GM12873 (cell line): Measurements from ENCODE around the gene REC114.

Experiments
- CTCF ChIP-seq: IDR thresholded peaks from 2 replicates; pipeline ENCODE4 v1.5.1; 2012; ENCODE audit warnings: low read depth, mild to moderate bottlenecking, moderate library complexity, low read length, control low read depth; ENCODE audit not compliant: insufficient read depth; ENCODE audit errors: missing control alignments

REC114 gene

DNA sequence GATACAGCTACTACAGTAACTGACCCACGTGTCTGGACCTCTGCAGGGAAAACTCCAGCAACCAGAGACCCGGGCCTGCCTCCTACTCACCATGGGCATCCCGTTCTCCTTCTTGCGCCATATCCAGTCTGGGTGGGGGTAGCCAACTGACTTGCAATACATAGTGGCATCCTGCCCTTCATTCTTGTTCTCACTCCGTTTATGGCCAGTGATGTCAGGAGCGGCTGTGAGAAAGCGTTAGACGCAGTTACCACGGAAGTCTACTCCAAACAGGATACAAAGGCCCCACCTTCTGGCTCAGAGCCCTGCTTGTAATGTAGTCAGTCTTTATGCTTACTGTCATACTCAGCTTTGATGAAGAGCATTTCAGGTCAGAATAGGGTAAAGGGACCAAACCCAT, 130.6 kb downstream of the REC114 start:
- TF ChIP-seq CTCF = no peak

- TF ChIP-seq CTCF = no peak
These were observed 132.8 kb downstream of the REC114 start for GRCh38 chr15:73575636-73576247.

DNA sequence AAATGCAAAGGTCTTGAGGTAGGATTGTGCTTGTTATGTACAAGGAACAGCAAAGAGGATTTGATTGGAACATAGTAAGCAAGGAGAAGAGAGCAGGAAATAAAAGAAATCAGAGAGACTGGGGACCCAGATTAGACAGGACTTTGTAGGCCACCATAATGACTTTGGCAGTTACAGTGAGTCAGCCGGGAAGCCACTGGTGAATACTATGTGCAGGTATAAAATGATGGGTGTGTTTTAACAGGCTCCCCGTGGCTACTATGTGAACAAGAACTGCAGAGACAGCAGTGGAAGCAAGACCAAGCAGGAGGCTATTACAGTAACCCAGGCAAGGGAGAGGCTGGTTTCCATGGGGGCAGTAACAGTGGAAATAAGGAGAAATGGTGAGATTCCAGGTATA, 135.1 kb downstream of the REC114 start:
- TF ChIP-seq CTCF = no peak

DNA sequence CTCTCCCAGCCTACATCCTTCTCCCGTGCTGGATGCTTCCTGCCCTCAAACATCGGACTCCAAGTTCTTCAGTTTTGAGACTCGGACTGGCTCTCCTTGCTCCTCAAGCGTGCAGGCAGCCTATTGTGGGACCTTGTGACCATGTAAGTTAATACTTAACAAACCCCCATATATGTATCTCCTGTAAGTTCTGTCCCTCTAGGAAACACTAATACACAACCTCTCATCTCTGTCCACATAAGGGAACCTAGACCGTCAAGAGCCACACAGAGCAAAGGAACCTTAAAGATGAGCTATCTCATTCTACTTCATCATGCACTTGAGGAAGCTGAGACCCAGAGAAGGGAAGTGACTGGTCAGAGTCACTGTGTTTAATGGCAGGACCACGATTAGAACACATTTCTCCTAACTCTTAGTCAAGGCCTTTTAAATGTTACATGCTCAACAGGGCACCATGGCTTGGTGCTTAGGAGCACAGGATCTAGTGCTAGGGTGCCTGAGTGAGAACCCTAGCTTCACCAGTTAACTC, 140.0 kb downstream of the REC114 start:
- no peak for TF ChIP-seq CTCF

DNA sequence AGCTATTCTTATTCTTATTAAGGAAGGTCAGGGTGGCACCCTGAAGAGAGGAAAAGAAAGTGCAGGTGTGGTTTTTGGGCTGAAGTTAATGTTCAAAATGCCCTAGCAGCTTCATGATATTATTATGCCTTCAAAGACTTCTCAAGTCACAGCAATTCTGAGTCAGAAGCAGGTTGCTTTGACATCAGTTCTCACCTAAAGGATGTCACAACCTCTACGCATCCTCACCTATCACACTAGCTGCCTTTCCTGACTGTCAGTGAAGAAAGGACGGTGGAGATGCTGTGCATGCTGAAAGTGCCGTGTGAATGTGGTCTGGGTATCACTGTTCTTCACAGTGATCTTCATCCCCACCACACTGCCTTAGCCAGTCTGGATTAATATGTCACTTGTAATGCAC, 140.6 kb downstream of the REC114 start:
- no peak for TF ChIP-seq CTCF

DNA sequence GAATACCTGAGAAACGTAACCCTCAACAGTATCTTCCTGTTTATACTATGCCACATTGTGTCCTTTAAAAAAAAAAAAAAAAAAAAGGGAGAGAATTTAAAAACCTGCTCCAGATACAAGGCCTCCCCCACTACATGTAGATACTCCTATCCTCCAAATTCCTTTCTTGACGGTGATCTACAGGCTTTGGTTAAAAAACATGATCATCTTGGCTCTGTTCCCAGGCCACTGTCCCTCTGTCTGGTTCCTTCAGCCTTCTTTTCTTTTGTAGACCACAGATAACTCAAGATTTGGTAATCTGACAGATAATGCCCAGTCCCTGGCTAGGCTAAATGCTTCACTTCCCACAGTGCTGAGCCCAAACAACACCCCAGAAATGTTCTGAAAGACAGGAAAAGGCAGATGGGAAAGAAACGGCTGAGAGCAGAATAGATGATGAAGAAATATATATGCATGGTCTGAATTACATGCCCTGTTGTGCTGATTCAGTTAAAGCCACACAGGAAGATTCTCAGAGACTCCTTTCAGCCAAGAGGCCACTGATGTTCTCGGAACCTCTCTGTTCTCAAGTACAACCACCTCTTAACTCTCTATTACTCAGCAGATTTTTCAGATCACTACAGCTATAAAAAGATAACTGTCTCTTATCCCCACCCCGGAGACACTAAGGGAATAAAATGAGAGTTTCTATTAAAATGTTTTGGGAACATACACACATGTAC, 141.9 kb downstream of the REC114 start:
- TF ChIP-seq CTCF = no peak

DNA sequence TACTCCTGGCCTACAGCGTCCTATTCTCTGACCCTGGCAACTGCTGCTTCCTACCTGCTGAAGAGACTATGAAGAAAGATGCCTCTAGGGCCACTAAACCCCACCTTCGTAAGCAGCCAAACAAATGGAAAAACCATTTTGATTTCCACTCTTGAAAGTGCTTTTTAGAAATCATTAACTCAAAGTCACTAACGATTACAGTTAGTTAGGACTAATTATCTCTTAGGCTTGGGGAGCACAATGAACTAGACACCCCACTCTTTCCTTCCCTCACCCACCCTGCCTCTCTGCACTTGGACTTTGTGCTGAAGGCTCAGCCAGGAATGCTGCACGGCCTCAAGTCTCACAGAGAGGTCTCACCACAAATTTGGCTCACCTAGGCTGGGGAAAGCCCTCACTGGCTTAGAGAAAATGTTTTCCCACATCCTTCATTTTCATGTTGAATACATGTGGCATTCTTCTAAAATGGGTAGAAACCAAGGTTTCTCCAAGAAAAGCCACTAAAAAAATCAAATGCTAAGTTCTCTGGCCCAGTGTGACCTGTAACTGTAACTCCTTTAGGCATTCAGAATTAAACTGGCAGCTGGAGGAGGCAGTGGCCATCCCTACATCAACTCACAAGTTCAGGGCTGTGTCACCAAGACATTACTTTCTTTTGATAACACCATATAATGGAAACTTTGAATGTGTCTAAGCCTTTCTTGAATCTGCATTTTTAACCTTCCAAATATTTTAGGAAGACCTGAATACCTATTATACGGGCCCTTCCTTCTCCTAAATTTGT, 143.1 kb downstream of the REC114 start:
- TF ChIP-seq CTCF = no peak
